Endodermal cell (in vitro differentiated cells): ENCODE data around the gene OLFML2A. TPM values are rescaled to one million over a fixed set of nuclear protein-coding genes. Genes with fewer than 3 reads are reported as not detected.

Experiments
- DNase-seq: peaks from one replicate; pipeline ENCODE4 v3.0.0-alpha.2; 2017
- H3K27ac ChIP-seq: 2 replicates; pipeline ENCODE4 v1.5.1; 2013; ENCODE audit warnings: mild to moderate bottlenecking, low read depth, low read length, moderate library complexity
- H3K27me3 ChIP-seq: 2 replicates; pipeline ENCODE4 v1.6.1; 2013; ENCODE audit warnings: mild to moderate bottlenecking, low read length, moderate library complexity; ENCODE audit not compliant: insufficient read depth, control insufficient read depth, poor library complexity, severe bottlenecking
- H3K36me3 ChIP-seq: 2 replicates; pipeline ENCODE4 v1.7.0; 2013; ENCODE audit warnings: mild to moderate bottlenecking, low read length, moderate library complexity; ENCODE audit not compliant: control insufficient read depth, insufficient read depth
- H3K4me1 ChIP-seq: one replicate; pipeline ENCODE4 v1.7.0; 2013; ENCODE audit warnings: low read length; ENCODE audit not compliant: control insufficient read depth, insufficient read depth
- H3K4me3 ChIP-seq: 2 replicates; pipeline ENCODE4 v1.5.1; 2013; ENCODE audit warnings: mild to moderate bottlenecking, low read length, moderate library complexity
- H3K9ac ChIP-seq: 2 replicates; pipeline ENCODE4 v1.6.1; 2013; ENCODE audit warnings: mild to moderate bottlenecking, low read length, moderate library complexity; ENCODE audit not compliant: poor library complexity, severe bottlenecking; ENCODE audit errors: extremely low read depth
- H3K9me3 ChIP-seq: 2 replicates; pipeline ENCODE4 v1.6.1; 2013; ENCODE audit warnings: mild to moderate bottlenecking, low read length, moderate library complexity; ENCODE audit not compliant: control insufficient read depth
- H3K27ac Mint-ChIP-seq: 2 replicates; pipeline ENCODE4 v1.8.0; 2020; ENCODE audit warnings: mixed read lengths
- H3K27me3 Mint-ChIP-seq: 2 replicates; pipeline ENCODE4 v1.8.0; 2021; ENCODE audit warnings: mild to moderate bottlenecking, mixed read lengths; ENCODE audit not compliant: insufficient read depth
- H3K36me3 Mint-ChIP-seq: 2 replicates; pipeline ENCODE4 v1.8.0; 2020; ENCODE audit warnings: low read depth, mixed read lengths
- H3K4me1 Mint-ChIP-seq: 2 replicates; pipeline ENCODE4 v1.8.0; 2020; ENCODE audit warnings: mixed read lengths
- H3K4me3 Mint-ChIP-seq: 2 replicates; pipeline ENCODE4 v1.8.0; 2020; ENCODE audit warnings: mild to moderate bottlenecking, moderate library complexity, mixed read lengths
- H3K9me3 Mint-ChIP-seq: 2 replicates; pipeline ENCODE4 v1.8.0; 2020; ENCODE audit warnings: mild to moderate bottlenecking, mixed read lengths
- CTCF ChIP-seq: fragments of 200-600 bp; sonication (generic); conservative IDR thresholded peaks from 2 replicates; pipeline ENCODE4 v1.5.0; 2021; ENCODE audit warnings: antibody characterized with exemption, mild to moderate bottlenecking
- WGBS, 2 experiments: methylation state at CpG; one replicate each; pipeline versions ENCODE4 v1.1.5 to v1.1.7; 2013; ENCODE audit warnings: missing lambda C conversion rate in 2 of 2, mixed read lengths in 1 of 2; ENCODE audit not compliant: insufficient coverage in 1 of 2, insufficient read length in 1 of 2; 5-methylcytosine and 5-hydroxymethylcytosine counted together
- total RNA-seq, 2 donors: library from RNA; stranded (reverse); fragmentation: NEBNext Ultra II Directional in 1 of 2; extraction: Animal tissue kit (Norgen Biotek cat#: 25700) in 1 of 2; gene quantifications; 2 replicates in 1 of 2; 3 replicates in 1 of 2; pipeline ENCODE4 v1.2.1, GENCODE V29; 2021

The OLFML2A gene
- total RNA-seq, 2 donors from 2014 or later = 28.1 to 31.2 TPM

- no peaks in the 10 kb centered on the region for H3K36me3 ChIP-seq
- H3K4me3 Mint-ChIP-seq = peak overlapping the region; percentile 44
- peak overlapping the region; percentile 5 for H3K9ac ChIP-seq
- no peak for TF ChIP-seq CTCF
- peak overlapping the region; percentile 73 for H3K27ac Mint-ChIP-seq
- no peak for DNase-seq
- H3K27me3 Mint-ChIP-seq = no peaks in the 10 kb centered on the region
- H3K27ac ChIP-seq = no peak overlapping the region
- peaks cover 35% of the 10 kb centered on the region for H3K4me1 ChIP-seq
- no peaks in the 10 kb centered on the region for H3K9me3 ChIP-seq
- peak overlapping the region; percentile 52 for H3K4me3 ChIP-seq
- H3K36me3 Mint-ChIP-seq = no peaks in the 10 kb centered on the region
- 17 to 23% methylated on average over 2 of the region's 2 CpGs for WGBS, 2 experiments
- H3K27me3 ChIP-seq = no peaks in the 10 kb centered on the region
- peaks cover 89% of the 10 kb centered on the region for H3K4me1 Mint-ChIP-seq
- H3K9me3 Mint-ChIP-seq = no peaks in the 10 kb centered on the region
These were observed 15.7 kb upstream of the OLFML2A start for GRCh38 chr9:124761196-124761595.

GRCh38 chr9:124761710-124762109 lies 15.2 kb upstream of the OLFML2A start:
- H3K27me3 Mint-ChIP-seq = no peaks in the 10 kb centered on the region
- TF ChIP-seq CTCF = no peak
- Histone ChIP-seq H3K4me1 (peaks cover 36% of the 10 kb centered on the region), H3K4me3 (peak overlapping the region; percentile 52), H3K9me3 (no peaks in the 10 kb centered on the region), H3K27me3 (no peaks in the 10 kb centered on the region), H3K9ac (no peak overlapping the region), H3K27ac (no peak overlapping the region), H3K36me3 (no peaks in the 10 kb centered on the region)
- no peaks in the 10 kb centered on the region for H3K36me3 Mint-ChIP-seq
- peaks cover 89% of the 10 kb centered on the region for H3K4me1 Mint-ChIP-seq
- DNase-seq = no peak
- no peaks in the 10 kb centered on the region for H3K9me3 Mint-ChIP-seq
- H3K4me3 Mint-ChIP-seq = peak overlapping the region; percentile 44
- WGBS, 2 experiments = 46 to 70% methylated on average over 2 to 3 of the region's 3 CpGs
- H3K27ac Mint-ChIP-seq = peak overlapping the region; percentile 73

GRCh38 chr9:124762633-124763032 lies 14.3 kb upstream of the OLFML2A start:
- Mint-ChIP-seq H3K4me1 (peaks cover 87% of the 10 kb centered on the region), H3K27me3 (no peaks in the 10 kb centered on the region), H3K4me3 (no peak overlapping the region), H3K9me3 (no peaks in the 10 kb centered on the region), H3K27ac (peak overlapping the region; percentile 33), H3K36me3 (no peaks in the 10 kb centered on the region)
- Histone ChIP-seq H3K9ac (no peak overlapping the region), H3K4me3 (no peak overlapping the region), H3K27ac (no peak overlapping the region), H3K27me3 (no peaks in the 10 kb centered on the region), H3K4me1 (peaks cover 37% of the 10 kb centered on the region), H3K36me3 (no peaks in the 10 kb centered on the region), H3K9me3 (no peaks in the 10 kb centered on the region)
- no peak for TF ChIP-seq CTCF
- WGBS, 2 experiments = 88 to 95% methylated on average over 2 to 3 of the region's 3 CpGs
- DNase-seq = no peak
